Keratinocyte (primary cell): Measurements from ENCODE around the gene ATP1A2. TPM values are rescaled to one million over a fixed set of nuclear protein-coding genes. Genes with fewer than 3 reads are reported as not detected.
"Not testable (repeated sequence)": the region's sequence is repeated elsewhere in the genome, so short reads cannot be mapped to it uniquely, and the experiment has no call there.

Experiments
- DNase-seq: peaks from one replicate; pipeline ENCODE4 v3.0.0-alpha.2; 2011; ENCODE audit warnings: low read depth, missing footprints, low spot score
- FAIRE-seq: peaks from 2 replicates; lab custom pipeline; 2011; peaks lifted over from hg19 to GRCh38; lab: Jason Lieb, UNC
- H2AFZ ChIP-seq: 2 replicates; pipeline ENCODE4 v1.6.0; 2012; ENCODE audit warnings: low read length, control low read depth, inconsistent platforms; ENCODE audit not compliant: control insufficient read depth
- H3K27ac ChIP-seq: 2 replicates; pipeline ENCODE4 v1.5.1; 2011; ENCODE audit warnings: low read length; ENCODE audit not compliant: control insufficient read depth, insufficient read depth
- H3K27me3 ChIP-seq: 3 replicates; pipeline ENCODE4 v1.6.0; 2011; ENCODE audit warnings: low read length; ENCODE audit not compliant: control insufficient read depth, insufficient read depth; ENCODE audit errors: extremely low read depth
- H3K36me3 ChIP-seq, 2 experiments: 2 replicates in 1 of 2; 3 replicates in 1 of 2; pipeline ENCODE4 v1.5.1; 2011; ENCODE audit warnings: low read length in 2 of 2, mild to moderate bottlenecking in 1 of 2; ENCODE audit not compliant: control insufficient read depth in 2 of 2, insufficient read depth in 2 of 2; ENCODE audit errors: extremely low read depth in 1 of 2
- H3K4me1 ChIP-seq: 3 replicates; pipeline ENCODE4 v1.5.1; 2011; ENCODE audit warnings: low read length; ENCODE audit not compliant: control insufficient read depth, insufficient read depth; ENCODE audit errors: extremely low read depth
- H3K4me2 ChIP-seq: 3 replicates; pipeline ENCODE4 v1.6.0; 2011; ENCODE audit warnings: low read depth, low read length; ENCODE audit not compliant: control insufficient read depth, insufficient read depth; ENCODE audit errors: extremely low read depth
- H3K4me3 ChIP-seq, 3 experiments: fragments of 200-600 bp in 1 of 3; sonication (generic) in 1 of 3; 2 replicates in 2 of 3; 3 replicates in 1 of 3; pipeline ENCODE4 v1.5.1; 2011 to 2016; ENCODE audit warnings: low read length in 3 of 3, mild to moderate bottlenecking in 3 of 3, control low read depth in 2 of 3, inconsistent platforms in 1 of 3, low read depth in 1 of 3, mixed read lengths in 1 of 3, mixed run types in 1 of 3, moderate library complexity in 1 of 3; ENCODE audit not compliant: control insufficient read depth in 2 of 3, insufficient read depth in 2 of 3; ENCODE audit errors: extremely low read depth in 1 of 3
- H3K79me2 ChIP-seq: 2 replicates; pipeline ENCODE4 v1.6.0; 2012; ENCODE audit warnings: low read length; ENCODE audit not compliant: control insufficient read depth, insufficient read depth
- H3K9ac ChIP-seq: 3 replicates; pipeline ENCODE4 v1.6.0; 2011; ENCODE audit warnings: low read length; ENCODE audit not compliant: control insufficient read depth, insufficient read depth; ENCODE audit errors: extremely low read depth
- H3K9me1 ChIP-seq: 3 replicates; pipeline ENCODE4 v1.6.0; 2011; ENCODE audit warnings: low read length; ENCODE audit not compliant: control insufficient read depth, insufficient read depth; ENCODE audit errors: extremely low read depth
- H3K9me3 ChIP-seq: 2 replicates; pipeline ENCODE4 v1.5.1; 2012; ENCODE audit warnings: low read depth, low read length; ENCODE audit not compliant: control insufficient read depth
- H4K20me1 ChIP-seq: 3 replicates; pipeline ENCODE4 v1.6.0; 2011; ENCODE audit warnings: low read length; ENCODE audit not compliant: control insufficient read depth, insufficient read depth; ENCODE audit errors: extremely low read depth
- CTCF ChIP-seq, 3 experiments: IDR thresholded peaks in 1 of 3; conservative IDR thresholded peaks in 1 of 3; optimal IDR thresholded peaks in 1 of 3; 2 replicates in 2 of 3; 3 replicates in 1 of 3; pipeline versions ENCODE3 to v1.5.1; 2011; ENCODE audit warnings: low read length in 3 of 3, mild to moderate bottlenecking in 3 of 3, moderate library complexity in 2 of 3, control low read depth in 1 of 3, inconsistent platforms in 1 of 3; ENCODE audit not compliant: insufficient read depth in 2 of 3; ENCODE audit errors: extremely low read depth in 1 of 3
- EZH2 ChIP-seq: IDR thresholded peaks from one replicate; pipeline ENCODE4 v1.6.1; 2012; ENCODE audit warnings: inconsistent platforms, mild to moderate bottlenecking, low read length, moderate library complexity
- dilution Hi-C: fragments of 300-500 bp; cut with MboI; formaldehyde crosslinking; loops from one replicate; pipeline ENCODE4 v1.7.0; 2020; ENCODE audit warnings: low sequenced_read_pairs; ENCODE audit not compliant: extremely low pct_ligation_motif_present
- polyA plus RNA-seq, 5 experiments: library from polyadenylated mRNA; depleted of rRNA in 3 of 5; stranded (reverse) in 3 of 5; stranded (forward) in 1 of 5; unstranded in 1 of 5; fragments of >200 nt; gene quantifications; 1 replicate in 1 of 5; 2 replicates in 3 of 5; 3 replicates in 1 of 5; pipeline versions ENCODE4 v1.2.1 to v1.2.3, GENCODE V29; 2011 to 2012; ENCODE audit warnings: missing spikeins in 2 of 5, low read depth in 1 of 5, low replicate concordance in 1 of 5

Gene ATP1A2
- polyA plus RNA-seq, 1 donor (not counting 4 experiments of a cell fraction or from before 2014, with no cell fraction given), result not detected

GRCh38 chr1:160109686-160110085, 5.9 kb upstream of the ATP1A2 start:
- H2AFZ ChIP-seq, result no peak overlapping the region
- no peak overlapping the region for H3K9ac ChIP-seq
- H3K4me3 ChIP-seq, result no peak overlapping the region
- H3K4me2 ChIP-seq, result no peak overlapping the region
- FAIRE-seq, result no peak
- H3K9me1 ChIP-seq, result no peaks in the 10 kb centered on the region
- TF ChIP-seq EZH2 (no peak), CTCF (optimal IDR thresholded peaks at IDR 0.05 in 1 of 3, IDR thresholded peaks at IDR 0.05 in 1 of 3, conservative IDR thresholded peaks at IDR 0.05 in 1 of 3; ENCODE audit: extremely low read depth in 1 of 3, insufficient read depth in 2 of 3, low read length in 3 of 3) (no peak)
- H3K27ac ChIP-seq, result no peak overlapping the region
- no peaks in the 10 kb centered on the region for H3K79me2 ChIP-seq
- H3K36me3 ChIP-seq, result no peaks in the 10 kb centered on the region
- no peaks in the 10 kb centered on the region for H3K27me3 ChIP-seq
- H3K9me3 ChIP-seq, result no peaks in the 10 kb centered on the region
- H3K4me1 ChIP-seq, result peaks cover 3% of the 10 kb centered on the region
- no peak for DNase-seq
- H4K20me1 ChIP-seq, result no peaks in the 10 kb centered on the region
- dilution Hi-C loops, result loop anchor here (5.0 kb wide), 1 partner anchor 88 kb away; no protein-coding TSS in a partner anchor

- H3K9me3 ChIP-seq, dilution Hi-C loops, H3K9ac ChIP-seq, H3K27me3 ChIP-seq, H3K9me1 ChIP-seq, H3K4me2 ChIP-seq, FAIRE-seq, H3K4me3 ChIP-seq, H3K4me1 ChIP-seq, H3K36me3 ChIP-seq, H3K27ac ChIP-seq, DNase-seq, H2AFZ ChIP-seq, H3K79me2 ChIP-seq, H4K20me1 ChIP-seq: not testable (repeated sequence)
Measured at GRCh38 chr1:160111462-160111861, 4.1 kb upstream of the ATP1A2 start.

- H3K4me2 ChIP-seq, result no peak overlapping the region
- no peaks in the 10 kb centered on the region for H3K27me3 ChIP-seq
- H2AFZ ChIP-seq, result no peak overlapping the region
- TF ChIP-seq EZH2 (no peak), CTCF (optimal IDR thresholded peaks at IDR 0.05 in 1 of 3, IDR thresholded peaks at IDR 0.05 in 1 of 3, conservative IDR thresholded peaks at IDR 0.05 in 1 of 3; ENCODE audit: extremely low read depth in 1 of 3, insufficient read depth in 2 of 3, low read length in 3 of 3) (no peak)
- H3K9ac ChIP-seq, result no peak overlapping the region
- DNase-seq (no peak), FAIRE-seq (peak; percentile 70)
- no peaks in the 10 kb centered on the region for H3K9me3 ChIP-seq
- dilution Hi-C loops, result no loop called here
- H3K36me3 ChIP-seq, result no peaks in the 10 kb centered on the region
- H3K27ac ChIP-seq, result no peak overlapping the region
- H3K4me1 ChIP-seq, result peaks cover 12% of the 10 kb centered on the region
- H3K4me3 ChIP-seq, result no peak overlapping the region
- no peaks in the 10 kb centered on the region for H4K20me1 ChIP-seq
- H3K79me2 ChIP-seq, result no peaks in the 10 kb centered on the region
- H3K9me1 ChIP-seq, result no peaks in the 10 kb centered on the region
Measured at GRCh38 chr1:160112357-160112756, 3.2 kb upstream of the ATP1A2 start.
